Measurements from ENCODE around the gene ANKRD34A. TPM values are rescaled to one million over a fixed set of nuclear protein-coding genes. Genes with fewer than 3 reads are reported as not detected.

The ANKRD34A gene
- total and polyA plus RNA-seq, 2 donors from 2014 or later = 0.37 to 0.76 TPM

- peaks cover 0 to 6% (median under 1%) of the 10 kb centered on the region in 3 donors for H3K4me1 ChIP-seq (ENCODE audit: control insufficient read depth in 2 of 3, insufficient read depth in 2 of 3, low read depth in 1 of 3, low read length in 3 of 3)
- no peaks in the 10 kb centered on the region for H3K27me3 ChIP-seq (ENCODE audit: control insufficient read depth, insufficient read depth, low read length)
- intact Hi-C loops (cut with DNase I) = no loop called here
- peaks cover 23 to 44% (median 31%) of the 10 kb centered on the region in 3 donors for H3K36me3 ChIP-seq (ENCODE audit: control insufficient read depth in 2 of 3, insufficient read depth in 3 of 3, low read length in 3 of 3)
- DNase-seq = no peak
- no peaks in the 10 kb centered on the region for H3K9me3 ChIP-seq (ENCODE audit: control insufficient read depth in 2 of 3, insufficient read depth in 1 of 3, low read length in 3 of 3)
- FAIRE-seq = no peak
- no peak for TF ChIP-seq CTCF (IDR thresholded peaks at IDR 0.05; ENCODE audit: borderline replicate concordance, extremely low read depth, insufficient read depth)
- peak overlapping the region; percentile 90 to 99 (median 99) for H3K4me3 ChIP-seq (ENCODE audit: low read length in 3 of 3)
- peak overlapping the region in 2 of 3 donors; percentile 88 to 98 for H3K9ac ChIP-seq (ENCODE audit: low read length in 3 of 3)
- peak overlapping the region; percentile 93 to 94 for H3K27ac ChIP-seq (ENCODE audit: low read depth in 2 of 2, low read length in 2 of 2)
Observed at GRCh38 chr1:145992502-145992936, 28.1 kb upstream of the ANKRD34A start.

- intact Hi-C loops (cut with DNase I) = no loop called here
- Histone ChIP-seq H3K27ac (ENCODE audit: low read depth in 2 of 2, low read length in 2 of 2) (peak overlapping the region; percentile 93 to 94), H3K9ac (ENCODE audit: low read length in 3 of 3) (peak overlapping the region in 2 of 3 donors; percentile 8 to 98), H3K4me1 (ENCODE audit: control insufficient read depth in 2 of 3, insufficient read depth in 2 of 3, low read depth in 1 of 3, low read length in 3 of 3) (peaks cover 0 to 3% (median 0%) of the 10 kb centered on the region in 3 donors), H3K4me3 (ENCODE audit: low read length in 3 of 3) (peak overlapping the region; percentile 18 to 99 (median 90)), H3K27me3 (ENCODE audit: control insufficient read depth, insufficient read depth, low read length) (no peaks in the 10 kb centered on the region), H3K9me3 (ENCODE audit: control insufficient read depth in 2 of 3, insufficient read depth in 1 of 3, low read length in 3 of 3) (no peaks in the 10 kb centered on the region), H3K36me3 (ENCODE audit: control insufficient read depth in 2 of 3, insufficient read depth in 3 of 3, low read length in 3 of 3) (peaks cover 23 to 44% (median 31%) of the 10 kb centered on the region in 3 donors)
- DNase-seq = no peak
- no peak for TF ChIP-seq CTCF (IDR thresholded peaks at IDR 0.05; ENCODE audit: borderline replicate concordance, extremely low read depth, insufficient read depth)
- FAIRE-seq = no peak
Observed at GRCh38 chr1:145991735-145992412, 27.5 kb upstream of the ANKRD34A start.

GRCh38 chr1:145990249-145990855 is 26.0 kb upstream of the ANKRD34A start:
- FAIRE-seq (no peak), DNase-seq (no peak)
- Histone ChIP-seq H3K9ac (ENCODE audit: low read length in 3 of 3) (no peak overlapping the region), H3K36me3 (ENCODE audit: control insufficient read depth in 2 of 3, insufficient read depth in 3 of 3, low read length in 3 of 3) (peaks cover 23 to 36% (median 30%) of the 10 kb centered on the region in 3 donors), H3K27ac (ENCODE audit: low read depth in 2 of 2, low read length in 2 of 2) (peak overlapping the region; percentile 93 to 94), H3K9me3 (ENCODE audit: control insufficient read depth in 2 of 3, insufficient read depth in 1 of 3, low read length in 3 of 3) (no peaks in the 10 kb centered on the region), H3K4me3 (ENCODE audit: low read length in 3 of 3) (no peak overlapping the region), H3K4me1 (ENCODE audit: control insufficient read depth in 2 of 3, insufficient read depth in 2 of 3, low read depth in 1 of 3, low read length in 3 of 3) (peaks cover 0 to 11% (median 9%) of the 10 kb centered on the region in 3 donors), H3K27me3 (ENCODE audit: control insufficient read depth, insufficient read depth, low read length) (no peaks in the 10 kb centered on the region)
- intact Hi-C loops (cut with DNase I) = no loop called here
- no peak for TF ChIP-seq CTCF (IDR thresholded peaks at IDR 0.05; ENCODE audit: borderline replicate concordance, extremely low read depth, insufficient read depth)
